ENCODE results near the gene CBX4.
A peak's percentile ranks its signal among the peaks of the same experiment; 100 is the strongest.

The CBX4 gene

GRCh38 chr17:79841369-79842135, 2.3 kb upstream of the CBX4 start:
- Histone ChIP-seq H2AFZ (ENCODE audit: low read depth) (no peak overlapping the region), H4K20me1 (ENCODE audit: insufficient read depth) (no peaks in the 10 kb centered on the region), H3K4me3 (IDR thresholded peaks at IDR 0.05; ENCODE audit: insufficient read depth, low read depth, low read length) (no peak overlapping the region), H3K79me2 (ENCODE audit: insufficient read depth, low read depth) (peaks cover 12% of the 10 kb centered on the region), H3K36me3 (ENCODE audit: insufficient read depth) (no peaks in the 10 kb centered on the region), H3K27me3 (ENCODE audit: insufficient read depth, low read depth) (peaks cover 62% of the 10 kb centered on the region), H3K4me2 (no peak overlapping the region; the same call in 1 of the 2 replicates), H3K9ac (no peak overlapping the region), H3K4me1 (ENCODE audit: low read depth, poor library complexity, severe bottlenecking) (peaks cover 34% of the 10 kb centered on the region), H3K27ac (no peak overlapping the region)
- TF ChIP-seq CTCF (conservative IDR thresholded peaks at IDR 0.05; ENCODE audit: low read depth, low read length): no peak

GRCh38 chr17:79840989-79841286, 1.7 kb upstream of the CBX4 start:
- peaks cover 18% of the 10 kb centered on the region for H3K79me2 ChIP-seq (ENCODE audit: insufficient read depth, low read depth)
- no peak overlapping the region for H2AFZ ChIP-seq (ENCODE audit: low read depth)
- H3K27ac ChIP-seq: no peak overlapping the region
- no peak overlapping the region for H3K4me2 ChIP-seq
- TF ChIP-seq CTCF (conservative IDR thresholded peaks at IDR 0.05; ENCODE audit: low read depth, low read length): no peak
- H3K4me3 ChIP-seq (IDR thresholded peaks at IDR 0.05; ENCODE audit: insufficient read depth, low read depth, low read length): no peak overlapping the region
- peaks cover 56% of the 10 kb centered on the region for H3K27me3 ChIP-seq (ENCODE audit: insufficient read depth, low read depth)
- H3K9ac ChIP-seq: no peak overlapping the region
- H4K20me1 ChIP-seq (ENCODE audit: insufficient read depth): no peaks in the 10 kb centered on the region
- no peaks in the 10 kb centered on the region for H3K36me3 ChIP-seq (ENCODE audit: insufficient read depth)
- peaks cover 40% of the 10 kb centered on the region for H3K4me1 ChIP-seq (ENCODE audit: low read depth, poor library complexity, severe bottlenecking)

GRCh38 chr17:79840269-79840988, 1.2 kb upstream of the CBX4 start:
- Histone ChIP-seq H4K20me1 (ENCODE audit: insufficient read depth) (no peaks in the 10 kb centered on the region), H2AFZ (ENCODE audit: low read depth) (peak overlapping the region; percentile 60), H3K27ac (no peak overlapping the region), H3K9ac (no peak overlapping the region; the same call in 1 of the 2 replicates), H3K36me3 (ENCODE audit: insufficient read depth) (no peaks in the 10 kb centered on the region), H3K27me3 (ENCODE audit: insufficient read depth, low read depth) (peaks cover 51% of the 10 kb centered on the region), H3K4me1 (ENCODE audit: low read depth, poor library complexity, severe bottlenecking) (peaks cover 45% of the 10 kb centered on the region), H3K4me3 (IDR thresholded peaks at IDR 0.05; ENCODE audit: insufficient read depth, low read depth, low read length) (no peak overlapping the region), H3K4me2 (peak overlapping the region; percentile 40), H3K79me2 (ENCODE audit: insufficient read depth, low read depth) (peaks cover 21% of the 10 kb centered on the region)
- TF ChIP-seq CTCF (conservative IDR thresholded peaks at IDR 0.05; ENCODE audit: low read depth, low read length): no peak

- Histone ChIP-seq H3K9ac (peak overlapping the region; percentile 76), H3K4me3 (IDR thresholded peaks at IDR 0.05; ENCODE audit: insufficient read depth, low read depth, low read length) (peak overlapping the region; percentile 61), H3K27me3 (ENCODE audit: insufficient read depth, low read depth) (peaks cover 38% of the 10 kb centered on the region), H3K4me2 (peak overlapping the region; percentile 93), H4K20me1 (ENCODE audit: insufficient read depth) (no peaks in the 10 kb centered on the region), H3K79me2 (ENCODE audit: insufficient read depth, low read depth) (peaks cover 31% of the 10 kb centered on the region), H3K4me1 (ENCODE audit: low read depth, poor library complexity, severe bottlenecking) (peaks cover 49% of the 10 kb centered on the region), H2AFZ (ENCODE audit: low read depth) (no peak overlapping the region), H3K36me3 (ENCODE audit: insufficient read depth) (no peaks in the 10 kb centered on the region), H3K27ac (peak overlapping the region; percentile 94)
- TF ChIP-seq CTCF (conservative IDR thresholded peaks at IDR 0.05; ENCODE audit: low read depth, low read length): no peak
Observed at GRCh38 chr17:79838522-79839274, 542 bp downstream of the CBX4 start.

Measured in KMS-11 (cell line).